T-helper 9 cell (primary cell): Measurements from ENCODE around the gene POLR1A.

Experiments used
- DNase-seq: peaks from one replicate; pipeline ENCODE4 v3.0.0-alpha.2; 2020

The POLR1A gene

DNA sequence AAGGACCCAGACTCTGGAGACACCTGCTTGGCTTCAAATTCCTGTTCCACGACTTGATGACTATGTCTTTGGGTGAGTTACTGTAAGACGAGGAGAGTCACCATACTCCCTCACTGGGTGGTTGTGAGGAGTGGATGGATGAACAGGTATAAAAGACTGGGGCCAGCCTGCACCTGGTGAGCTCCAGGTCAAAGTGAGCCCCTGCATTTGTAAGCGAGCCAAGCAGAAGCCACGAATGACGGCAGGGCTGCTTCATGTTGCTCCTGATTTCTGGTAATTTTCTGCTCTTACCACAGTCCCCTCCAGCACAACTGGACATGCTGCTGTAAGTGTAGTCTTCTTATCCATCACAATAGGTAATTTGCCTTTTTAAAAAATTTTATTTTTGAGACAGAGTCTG, 86.6 kb downstream of the POLR1A start:
- DNase-seq, result no peak

DNA sequence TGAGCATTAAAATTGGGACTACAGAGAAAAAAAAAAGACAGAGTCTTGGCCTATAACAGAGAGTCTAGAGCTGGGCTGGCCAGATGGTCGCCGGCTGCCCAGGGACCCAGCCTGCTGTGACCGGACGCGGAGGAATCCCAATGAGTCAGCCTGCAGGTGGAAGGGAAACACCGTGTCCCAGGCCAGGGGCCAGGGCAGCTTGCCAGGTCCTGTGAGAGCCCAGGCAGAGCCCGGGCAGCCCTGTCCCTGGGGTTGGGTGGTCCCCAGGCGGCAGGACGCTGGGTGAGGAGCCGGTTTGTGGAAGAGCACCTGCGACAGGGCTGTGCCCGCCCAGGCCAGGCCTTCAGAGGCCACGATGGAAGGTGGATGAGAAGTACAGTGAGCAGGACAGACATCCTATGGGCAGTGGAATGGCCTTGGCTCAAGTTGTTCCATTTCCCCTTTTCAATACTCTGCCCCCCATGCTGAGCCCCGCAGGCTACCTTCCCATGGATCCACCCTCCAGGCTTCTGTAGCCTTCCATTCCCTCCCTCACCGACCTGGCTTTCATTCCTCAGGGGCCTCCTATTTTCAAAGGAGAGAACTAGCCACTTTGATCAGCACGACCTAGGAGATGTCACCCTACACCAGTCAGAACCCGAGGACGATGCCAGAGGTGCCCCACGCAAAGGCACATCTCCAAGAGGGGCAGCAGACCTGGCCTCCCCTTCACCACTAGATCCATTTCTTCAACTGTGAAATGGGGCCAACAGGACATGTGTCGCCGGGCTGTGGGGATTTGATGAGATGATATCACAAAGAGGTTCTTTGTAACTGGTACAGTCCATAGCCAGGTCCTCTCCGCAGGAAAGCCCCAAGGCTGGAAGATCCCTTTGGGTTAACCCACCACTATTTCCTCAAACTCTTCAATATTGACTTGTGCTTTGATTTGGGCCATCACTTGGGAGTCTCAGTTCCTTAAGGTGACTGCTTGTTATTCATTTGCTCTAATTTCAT, 87.5 kb downstream of the POLR1A start:
- no peak for DNase-seq

DNA sequence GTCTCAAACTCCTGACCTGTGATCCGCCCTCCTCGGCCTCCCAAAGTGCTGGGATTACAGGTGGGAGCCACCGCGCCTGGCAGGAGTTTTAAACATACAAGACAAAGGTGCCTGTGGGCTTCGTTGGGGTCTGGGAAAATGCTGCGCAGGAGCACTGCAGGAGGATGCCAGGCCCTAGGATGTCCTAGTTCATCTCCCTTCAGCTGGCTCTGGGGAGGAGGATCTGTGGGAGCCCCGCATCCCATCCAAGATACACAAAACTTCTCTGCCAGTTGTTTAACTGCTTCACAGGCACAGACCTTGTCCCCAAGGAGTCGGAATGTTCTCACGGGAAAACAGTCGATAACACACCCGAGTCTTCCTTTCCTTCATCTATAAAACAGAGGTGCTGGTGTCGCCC, 89.1 kb downstream of the POLR1A start:
- DNase-seq, result no peak

DNA sequence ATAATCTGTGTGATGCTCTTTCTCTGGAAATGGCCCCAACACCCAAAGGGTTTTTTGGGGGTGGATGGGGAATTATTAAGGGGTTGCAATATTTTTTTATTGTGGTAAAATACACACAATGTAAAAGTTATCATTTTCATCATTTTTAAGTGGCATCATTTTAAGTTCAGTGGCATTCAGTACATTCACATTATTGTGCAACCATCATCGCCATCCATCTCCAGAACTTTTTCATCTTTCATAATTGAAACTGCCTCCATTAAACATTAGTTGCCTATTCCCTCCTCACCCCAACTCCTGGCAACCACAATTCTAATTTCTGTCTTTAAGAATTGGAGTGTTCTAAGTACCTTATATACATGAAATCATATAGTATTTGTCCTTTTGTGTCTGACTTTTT, 90.0 kb downstream of the POLR1A start:
- DNase-seq, result no peak

DNA sequence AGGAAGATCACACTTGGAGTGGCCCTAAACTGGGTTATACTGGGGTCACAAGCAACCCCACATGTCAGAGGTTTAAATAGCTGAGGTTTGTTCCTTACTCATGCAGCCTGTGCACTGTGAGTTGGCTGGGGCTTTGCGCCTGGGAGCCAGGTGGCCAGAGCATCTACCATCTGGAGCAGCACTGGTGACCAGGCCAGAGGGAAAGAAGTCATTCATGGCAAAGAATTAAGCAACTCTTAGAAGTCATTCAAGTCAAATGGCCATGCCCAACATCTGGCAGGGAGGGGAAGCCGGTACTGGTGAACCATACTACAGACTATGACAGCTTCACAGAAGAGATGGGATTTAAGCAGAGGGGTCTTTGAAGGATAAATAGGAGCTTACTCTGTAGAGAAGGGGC, 90.7 kb downstream of the POLR1A start:
- DNase-seq, result no peak

DNA sequence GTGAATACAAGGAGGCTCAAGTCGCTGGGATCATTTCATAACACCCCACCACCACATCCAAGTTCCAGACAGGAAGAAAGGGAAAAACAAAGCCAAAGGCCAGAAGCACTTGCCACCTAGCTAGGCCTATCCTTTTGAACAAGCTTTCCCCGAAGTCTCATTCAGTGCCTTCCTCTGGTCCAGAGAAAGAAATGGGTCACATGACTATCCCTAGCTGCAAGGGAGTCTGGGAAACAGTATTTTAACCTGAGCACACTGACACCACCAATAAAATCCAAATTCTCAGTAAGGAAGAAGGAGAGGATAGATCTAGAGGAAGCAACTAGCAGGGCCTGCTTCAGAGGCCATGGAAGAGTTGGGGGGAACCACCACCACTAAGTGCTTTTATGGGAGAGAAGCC, 91.2 kb downstream of the POLR1A start:
- DNase-seq, result no peak

DNA sequence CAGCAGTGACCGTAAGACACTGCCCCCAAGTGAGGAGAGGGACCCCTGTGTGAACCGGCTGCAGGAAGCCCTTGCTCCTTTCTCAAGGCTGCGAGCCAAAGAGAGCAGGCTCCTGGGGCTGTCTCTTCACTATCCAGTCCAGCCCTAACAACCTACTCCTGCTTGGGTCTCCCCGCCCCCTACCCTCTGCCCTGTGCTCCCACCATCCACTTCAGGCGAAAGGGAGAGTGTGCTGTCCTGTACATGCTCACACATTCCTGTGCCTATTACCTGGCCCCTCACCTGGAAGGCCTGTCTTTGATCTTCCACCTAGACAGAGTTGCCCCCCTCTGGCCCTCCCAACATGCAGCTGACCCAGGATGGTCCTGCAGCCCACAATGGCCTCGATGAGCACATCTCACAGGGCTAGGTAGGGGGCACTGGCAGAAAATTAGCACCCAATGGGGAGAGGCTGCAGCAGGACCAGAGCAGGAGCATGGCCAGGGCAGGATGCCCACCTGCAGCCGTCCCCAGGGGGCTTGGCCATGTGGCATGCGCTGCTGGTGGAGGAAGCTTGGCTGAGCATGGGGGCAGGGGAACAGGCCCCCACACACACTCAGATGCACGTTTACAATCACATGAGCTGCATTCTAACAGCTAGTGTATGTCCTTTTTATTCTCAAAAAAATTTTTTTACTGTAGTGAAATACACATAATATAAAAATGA, 93.5 kb downstream of the POLR1A start:
- no peak for DNase-seq

DNA sequence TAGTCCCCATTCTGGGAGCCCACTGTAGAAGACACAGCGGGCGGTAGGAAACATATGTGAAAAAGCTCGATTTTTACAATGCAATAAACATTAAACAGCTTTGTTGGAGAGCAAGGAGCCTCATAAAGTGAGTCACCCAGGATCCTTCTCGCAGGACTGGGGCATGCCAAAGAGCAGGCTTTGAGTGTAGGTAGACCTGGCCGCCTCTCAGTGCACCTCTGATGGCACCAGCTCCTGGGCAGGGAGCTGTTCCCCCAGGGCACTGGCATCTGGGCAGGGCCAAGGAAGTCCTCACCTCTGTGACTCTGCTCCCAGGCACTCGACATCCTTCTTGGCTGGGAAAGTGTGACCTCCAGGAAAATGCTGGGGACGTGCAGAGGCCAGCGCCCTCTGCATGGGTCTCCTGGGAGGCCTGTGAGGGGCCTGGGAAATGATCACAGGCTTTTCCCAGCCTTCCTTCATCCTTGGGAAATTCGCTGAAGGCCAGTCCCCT, 94.2 kb downstream of the POLR1A start:
- no peak for DNase-seq

DNA sequence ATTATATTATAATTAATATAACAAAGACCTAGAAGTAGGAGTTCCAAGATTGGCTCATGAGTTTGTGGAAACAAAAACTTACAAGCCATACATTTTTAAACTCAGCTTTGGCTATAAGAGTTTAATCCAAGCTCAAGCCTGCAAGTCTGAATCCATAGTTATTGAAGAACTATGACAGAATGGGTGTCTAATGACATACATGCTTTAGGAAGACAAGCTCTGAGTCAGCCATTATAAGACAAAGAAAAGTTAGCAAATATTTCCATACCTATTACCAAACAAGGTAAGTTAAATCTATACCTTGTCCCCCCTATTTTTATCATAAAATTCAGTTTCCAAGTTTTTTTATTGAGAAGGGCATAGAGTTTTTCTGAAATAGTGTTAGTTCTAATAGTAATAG, 95.6 kb downstream of the POLR1A start:
- DNase-seq, result no peak

DNA sequence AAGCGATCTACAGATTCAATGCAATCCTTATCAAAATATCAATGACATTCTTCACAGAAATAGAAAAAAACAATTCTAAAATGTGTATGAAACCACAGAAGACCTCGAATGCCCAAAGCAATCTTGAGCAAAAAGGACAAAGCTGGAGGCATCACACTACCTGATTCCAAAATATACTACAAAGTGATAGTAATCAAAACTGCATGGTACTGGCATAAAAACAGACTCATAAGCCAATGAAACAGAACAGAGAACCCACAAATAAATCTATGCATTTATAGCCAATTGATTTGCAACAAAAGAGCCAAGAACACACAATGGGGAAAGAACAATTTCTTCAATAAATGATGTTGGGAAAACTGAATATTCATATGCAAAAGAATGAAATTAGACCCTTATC, 99.2 kb downstream of the POLR1A start:
- no peak for DNase-seq

DNA sequence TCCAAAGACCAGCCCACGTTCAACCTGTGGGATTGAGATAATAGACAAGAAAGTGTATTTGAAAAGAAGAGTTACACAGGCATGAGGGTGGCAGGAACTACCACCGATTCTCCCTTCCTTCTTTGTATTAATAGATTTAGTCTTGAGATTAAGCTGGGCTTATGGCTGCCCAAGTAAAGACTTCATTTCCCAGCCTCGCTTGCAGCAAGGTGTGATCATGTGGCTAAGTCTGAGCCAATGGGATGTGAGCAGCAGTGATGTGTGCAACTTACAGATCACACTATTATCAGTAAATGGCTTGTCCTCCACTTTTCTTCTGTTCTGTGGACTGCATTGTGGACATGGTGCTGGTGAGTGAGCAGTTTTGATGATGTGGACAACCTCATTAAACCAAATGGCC, 101.7 kb downstream of the POLR1A start:
- no peak for DNase-seq

DNA sequence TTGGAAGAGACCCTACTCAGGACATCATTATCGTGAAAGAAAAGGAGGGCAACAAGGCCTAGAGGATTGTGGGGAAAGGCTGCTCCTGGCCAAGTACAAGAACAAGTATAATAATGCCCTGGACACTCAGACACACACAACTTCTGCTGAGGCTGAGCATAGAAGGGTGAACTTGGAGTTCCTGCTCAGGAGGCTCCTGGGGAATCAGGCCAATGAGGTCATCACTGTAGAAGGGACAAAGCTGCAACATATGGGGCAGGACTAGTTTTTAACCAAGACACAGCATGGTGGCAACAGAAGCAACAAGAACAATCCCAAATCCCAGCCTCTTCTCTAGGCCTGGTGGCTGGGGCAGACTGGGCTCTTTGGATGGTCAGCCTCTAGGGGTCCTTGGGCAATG, 102.6 kb downstream of the POLR1A start:
- no peak for DNase-seq

DNA sequence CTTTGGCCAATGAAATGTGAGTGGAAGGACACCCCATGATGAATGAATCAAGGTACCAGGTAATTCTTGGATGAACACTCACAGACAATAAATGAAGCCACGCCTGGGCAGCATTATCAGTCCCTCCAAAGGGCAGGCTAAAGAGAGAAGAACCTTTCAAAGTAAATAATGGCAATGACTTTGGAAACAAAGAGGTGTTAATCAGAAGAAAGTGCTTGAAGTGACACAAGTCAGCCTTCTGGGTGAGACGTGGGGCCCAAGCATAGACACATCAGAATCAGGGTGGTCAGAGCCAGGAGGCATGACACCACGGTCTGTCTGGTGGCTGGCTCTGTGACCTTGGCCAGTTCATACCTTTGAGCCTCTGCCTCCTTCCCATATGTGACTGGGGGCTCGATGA, 103.3 kb downstream of the POLR1A start:
- DNase-seq, result no peak

DNA sequence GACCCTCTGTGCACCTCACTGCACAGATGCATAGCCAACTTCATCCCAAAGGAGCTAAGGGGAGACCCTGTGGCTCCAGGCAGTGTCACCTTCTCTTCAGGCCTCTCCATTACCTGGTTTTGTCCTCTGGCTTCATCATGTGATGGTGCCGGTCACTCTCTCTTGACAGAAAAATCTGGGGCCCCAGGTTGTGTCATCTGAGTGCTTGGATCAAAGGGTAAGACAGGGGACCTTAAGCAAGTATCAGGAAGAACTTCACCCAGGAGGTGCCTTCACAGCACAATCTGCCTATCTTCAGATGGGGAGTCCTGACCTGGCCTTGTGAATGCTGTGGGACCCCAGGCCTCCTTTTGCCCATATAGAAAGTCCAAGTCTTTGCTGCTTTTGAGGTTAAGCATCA, 104.4 kb downstream of the POLR1A start:
- DNase-seq, result no peak

DNA sequence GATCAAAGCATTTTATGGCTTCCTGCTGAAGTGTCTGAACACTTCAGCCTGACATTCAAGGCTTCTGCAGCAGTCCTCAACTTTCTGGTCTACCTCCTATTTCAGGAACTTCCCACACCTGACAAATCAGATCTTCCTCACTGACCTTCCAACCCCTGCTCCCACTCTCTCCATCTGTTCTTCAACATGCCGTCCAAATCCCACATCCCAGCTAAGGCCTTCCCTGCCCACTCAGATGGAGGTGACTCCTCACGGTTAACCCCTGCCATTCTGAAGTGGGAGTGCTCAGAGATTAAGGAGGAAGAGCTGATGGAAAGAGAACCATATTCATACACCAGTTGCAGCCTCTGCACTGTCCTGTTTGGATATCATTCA, 104.8 kb downstream of the POLR1A start:
- DNase-seq, result no peak

DNA sequence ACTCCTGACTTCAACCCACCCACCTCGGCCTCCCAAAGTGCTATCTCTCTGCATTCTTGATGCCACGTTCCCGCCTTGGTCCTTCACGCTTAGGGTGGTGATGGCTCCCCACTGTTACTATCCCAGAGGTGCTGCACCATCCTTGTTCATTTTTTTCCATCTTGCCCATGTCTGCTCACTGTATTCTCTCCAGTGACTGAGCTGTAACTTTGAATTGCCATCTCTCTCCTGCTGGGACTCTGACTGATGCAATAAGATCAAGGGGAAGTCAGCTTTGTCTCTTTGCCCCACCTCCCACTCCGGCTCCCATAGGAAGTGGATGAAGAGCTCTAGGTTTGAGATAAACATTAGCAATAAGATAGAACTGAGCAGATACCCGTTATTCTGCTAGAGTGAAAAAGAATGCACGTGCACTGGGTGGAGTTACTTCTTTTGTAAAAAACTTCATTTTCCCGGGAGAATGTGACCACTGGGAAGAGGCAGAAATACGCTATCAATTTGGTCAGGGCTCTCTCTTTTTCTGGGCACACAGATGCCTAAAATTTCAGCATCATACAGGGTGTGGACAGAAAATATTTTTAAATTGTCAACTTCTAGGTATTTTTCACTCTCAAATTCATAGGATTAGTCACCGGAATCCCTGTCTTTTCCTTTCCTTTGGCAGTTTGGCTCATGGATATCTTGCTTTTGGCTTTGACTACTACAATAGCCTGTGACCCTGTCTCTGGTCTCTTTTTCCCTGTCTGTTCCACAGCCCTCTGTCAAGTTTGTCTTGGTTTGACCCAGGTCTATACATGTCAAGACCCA, 105.4 kb downstream of the POLR1A start:
- DNase-seq, result no peak

DNA sequence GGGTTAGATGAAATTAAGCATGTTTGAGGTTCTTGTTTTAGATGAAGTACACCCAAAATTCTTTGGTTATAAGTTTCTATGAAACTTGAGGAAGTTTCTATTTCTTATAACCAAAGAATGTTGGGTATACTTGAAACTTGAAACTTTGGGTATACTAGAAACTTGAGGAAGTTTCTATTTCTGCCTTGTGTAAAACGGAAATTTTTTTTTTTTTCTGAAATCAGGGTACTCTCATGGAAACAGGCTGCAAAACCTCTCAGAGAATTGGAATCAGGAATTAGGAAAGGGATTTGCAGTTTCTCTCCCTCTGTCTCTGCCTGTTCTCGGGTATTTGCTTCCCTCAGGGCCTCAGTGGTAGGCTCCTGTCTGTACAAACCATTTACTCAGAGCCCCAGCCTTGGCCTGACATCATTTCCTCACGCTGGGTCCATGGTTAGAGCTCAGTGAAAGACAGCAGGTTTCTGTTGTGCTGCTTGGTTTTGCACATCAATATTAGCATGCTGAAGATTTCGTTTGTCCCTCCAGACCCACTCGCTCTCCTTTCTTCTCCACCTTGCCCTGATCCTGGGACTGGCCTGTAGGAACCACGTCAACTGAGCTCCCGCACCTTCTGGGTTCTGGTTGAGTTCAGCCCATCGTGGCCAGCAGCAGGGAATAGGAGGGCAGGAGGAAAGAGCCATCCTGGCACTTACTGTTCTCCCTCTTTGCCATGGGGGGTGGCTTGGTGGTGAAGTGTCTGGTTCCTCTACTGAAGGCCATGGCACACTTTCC, 106.4 kb downstream of the POLR1A start:
- no peak for DNase-seq

DNA sequence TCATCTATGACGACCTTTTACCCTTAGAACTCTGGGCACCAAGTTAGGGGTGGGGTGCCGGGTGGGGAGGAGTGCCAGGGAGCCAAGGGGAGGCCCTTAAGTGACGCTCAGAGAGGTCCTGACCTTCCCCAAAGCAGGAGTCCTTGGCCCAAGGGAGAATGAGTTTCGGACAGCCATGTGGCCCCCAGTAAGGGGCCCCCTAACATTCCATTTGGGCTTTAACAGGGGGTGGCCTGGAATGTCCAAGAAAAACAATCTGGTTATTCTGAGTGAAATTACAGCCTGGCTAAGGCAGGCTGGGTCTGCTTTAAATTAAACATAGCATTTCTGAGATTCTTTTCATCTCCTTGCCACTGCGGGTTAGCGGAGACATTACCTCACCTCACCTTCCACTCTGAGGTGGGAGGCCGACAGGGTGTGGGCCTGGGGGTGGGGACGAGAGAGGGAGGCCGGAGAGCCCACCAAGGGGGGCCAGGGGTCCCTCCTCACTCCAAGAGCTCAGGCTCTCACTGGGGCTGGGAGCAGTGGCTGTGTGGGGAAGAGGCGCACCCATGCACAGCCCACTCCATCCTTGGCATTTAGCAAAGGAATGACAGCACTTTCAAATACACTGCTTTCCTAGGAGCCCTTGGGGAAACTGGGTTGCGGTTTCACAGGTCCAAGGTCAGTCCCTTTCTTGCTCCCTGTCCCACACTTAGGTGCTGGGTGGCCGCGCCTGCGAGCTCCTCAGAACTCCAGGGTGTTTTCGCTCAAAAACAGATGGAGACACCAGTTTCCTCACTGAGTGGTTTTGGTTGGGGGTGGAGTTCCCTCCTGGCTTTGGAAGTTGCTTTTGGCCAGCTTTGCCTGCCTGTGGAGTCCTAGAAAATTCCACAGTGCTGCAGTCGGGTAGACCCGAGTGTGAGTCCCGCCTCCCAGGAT, 107.4 kb downstream of the POLR1A start:
- no peak for DNase-seq

DNA sequence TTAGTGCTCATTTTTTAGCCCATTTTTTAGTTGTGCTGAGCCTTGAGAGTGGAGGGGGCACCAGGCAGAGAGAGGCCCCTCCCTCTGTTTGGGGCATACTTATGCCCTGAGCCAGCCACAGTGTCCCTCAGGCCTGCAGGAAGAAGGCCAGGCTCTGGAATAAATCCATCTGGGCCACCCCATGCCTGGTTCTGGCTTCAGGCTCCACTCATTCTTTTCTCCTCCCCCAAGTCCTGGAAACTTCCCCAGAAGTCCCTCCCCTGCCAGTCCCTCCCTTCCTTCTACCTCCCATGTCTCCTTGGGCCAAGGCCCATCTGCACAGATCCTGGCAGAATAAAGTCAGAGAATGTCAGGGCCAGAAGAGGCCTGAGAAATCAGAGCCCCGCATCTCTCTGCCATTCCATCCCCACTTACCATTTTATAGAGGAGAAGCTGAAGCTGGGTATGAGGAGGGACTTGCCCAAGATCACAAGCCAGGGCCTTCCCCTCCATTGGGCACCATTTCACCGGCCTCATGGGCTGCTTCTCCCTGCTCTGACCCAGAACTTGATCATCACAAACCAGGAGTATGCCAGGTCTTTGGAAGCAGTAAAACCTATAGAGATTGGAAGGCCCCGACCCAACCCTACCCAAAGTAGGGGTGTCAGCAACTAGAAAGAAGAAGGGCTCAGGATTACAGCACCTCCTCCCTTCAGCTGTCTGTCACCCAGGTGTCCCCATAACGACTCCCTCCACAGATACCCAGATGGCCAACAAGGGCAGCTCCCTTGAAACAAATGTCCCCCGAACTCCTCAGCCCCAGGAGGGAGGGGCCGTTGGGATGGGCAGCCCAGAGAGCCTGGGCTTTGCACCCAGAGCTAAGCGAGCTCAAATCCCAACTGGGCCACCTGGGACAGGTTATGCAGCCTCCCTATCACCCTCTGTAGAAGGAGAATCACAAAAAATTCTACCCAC, 108.4 kb downstream of the POLR1A start:
- no peak for DNase-seq

DNA sequence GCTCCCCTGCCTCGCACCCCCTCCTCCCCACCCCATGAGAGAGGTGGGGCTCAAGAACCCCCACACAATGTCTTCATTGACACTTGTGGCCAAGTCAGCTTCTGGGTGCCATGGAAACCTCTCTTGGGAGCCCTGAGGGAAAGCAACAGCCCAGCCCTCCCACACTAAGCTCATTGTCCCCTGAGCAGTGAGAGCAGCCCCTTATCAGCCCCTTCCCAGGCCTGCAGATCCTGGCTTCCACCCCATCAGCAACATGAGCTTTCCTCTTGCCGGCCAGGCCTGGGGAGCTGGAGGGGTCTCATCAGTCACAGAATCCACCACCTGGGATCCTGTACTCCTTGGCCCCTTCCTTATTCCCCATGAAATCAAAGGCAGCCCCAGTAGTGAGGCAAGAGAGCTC, 109.1 kb downstream of the POLR1A start:
- no peak for DNase-seq
